Chondrocyte (in vitro differentiated cells): ENCODE measurements around the gene SEMA3A. TPM values are rescaled to one million over a fixed set of nuclear protein-coding genes. Genes with fewer than 3 reads are reported as not detected.

Source experiments
- DNase-seq: peaks from one replicate; pipeline ENCODE4 v3.0.0; 2021; ENCODE audit warnings: mixed read lengths, low spot score
- H3K27ac Mint-ChIP-seq: one replicate; pipeline ENCODE4 v1.8.0; 2021; ENCODE audit warnings: mild to moderate bottlenecking, moderate library complexity, mixed read lengths; ENCODE audit not compliant: unreplicated experiment
- H3K27me3 Mint-ChIP-seq: 2 replicates; pipeline ENCODE4 v1.8.0; 2021; ENCODE audit warnings: low read depth, mixed read lengths
- H3K36me3 Mint-ChIP-seq: 2 replicates; pipeline ENCODE4 v1.8.0; 2021; ENCODE audit warnings: low read depth, mixed read lengths
- H3K4me1 Mint-ChIP-seq: 2 replicates; pipeline ENCODE4 v1.8.0; 2021; ENCODE audit warnings: low read depth, mild to moderate bottlenecking, mixed read lengths
- H3K4me3 Mint-ChIP-seq: one replicate; pipeline ENCODE4 v1.8.0; 2021; ENCODE audit warnings: mild to moderate bottlenecking, moderate library complexity, mixed read lengths; ENCODE audit not compliant: unreplicated experiment
- H3K9me3 Mint-ChIP-seq: 2 replicates; pipeline ENCODE4 v1.8.0; 2021; ENCODE audit warnings: low read depth, mixed read lengths
- CTCF ChIP-seq: fragments of 200-600 bp; sonication (generic); IDR thresholded peaks from 2 replicates; pipeline ENCODE4 v1.5.0; 2021; ENCODE audit warnings: antibody characterized with exemption, mild to moderate bottlenecking, moderate library complexity
- total RNA-seq: library from RNA; stranded (reverse); gene quantifications from 3 replicates; pipeline ENCODE4 v1.2.1, GENCODE V29; 2021

SEMA3A gene
- total RNA-seq, 1 donor from 2014 or later, result 0.65 TPM

GRCh38 chr7:84092207-84092606 lies 102.4 kb downstream of the SEMA3A start:
- peaks cover 2% of the 10 kb centered on the region for H3K9me3 Mint-ChIP-seq
- H3K27ac Mint-ChIP-seq, result no peak overlapping the region
- H3K4me3 Mint-ChIP-seq, result peak overlapping the region; percentile 66
- H3K27me3 Mint-ChIP-seq, result no peaks in the 10 kb centered on the region
- no peak for TF ChIP-seq CTCF
- DNase-seq, result no peak
- H3K36me3 Mint-ChIP-seq, result no peaks in the 10 kb centered on the region
- H3K4me1 Mint-ChIP-seq, result peaks cover 16% of the 10 kb centered on the region

GRCh38 chr7:84091318-84091717 lies 103.3 kb downstream of the SEMA3A start:
- TF ChIP-seq CTCF, result no peak
- no peak overlapping the region for H3K4me3 Mint-ChIP-seq
- no peaks in the 10 kb centered on the region for H3K27me3 Mint-ChIP-seq
- no peaks in the 10 kb centered on the region for H3K36me3 Mint-ChIP-seq
- DNase-seq, result no peak
- peaks cover 2% of the 10 kb centered on the region for H3K9me3 Mint-ChIP-seq
- peaks cover 16% of the 10 kb centered on the region for H3K4me1 Mint-ChIP-seq
- no peak overlapping the region for H3K27ac Mint-ChIP-seq

GRCh38 chr7:84088802-84089201 lies 105.8 kb downstream of the SEMA3A start:
- peaks cover 21% of the 10 kb centered on the region for H3K4me1 Mint-ChIP-seq
- no peak overlapping the region for H3K27ac Mint-ChIP-seq
- no peak for DNase-seq
- no peaks in the 10 kb centered on the region for H3K36me3 Mint-ChIP-seq
- H3K4me3 Mint-ChIP-seq, result no peak overlapping the region
- TF ChIP-seq CTCF, result no peak
- H3K27me3 Mint-ChIP-seq, result no peaks in the 10 kb centered on the region
- peaks cover 2% of the 10 kb centered on the region for H3K9me3 Mint-ChIP-seq

- Mint-ChIP-seq H3K27ac (no peak overlapping the region), H3K27me3 (no peaks in the 10 kb centered on the region), H3K4me1 (peaks cover 12% of the 10 kb centered on the region), H3K36me3 (no peaks in the 10 kb centered on the region), H3K9me3 (no peaks in the 10 kb centered on the region), H3K4me3 (no peak overlapping the region)
- no peak for DNase-seq
- TF ChIP-seq CTCF, result no peak
Observed at GRCh38 chr7:84085998-84086397, 108.6 kb downstream of the SEMA3A start.

GRCh38 chr7:84085147-84085546 lies 109.4 kb downstream of the SEMA3A start:
- Mint-ChIP-seq H3K27ac (no peak overlapping the region), H3K9me3 (no peaks in the 10 kb centered on the region), H3K4me3 (no peak overlapping the region), H3K4me1 (peaks cover 12% of the 10 kb centered on the region), H3K27me3 (no peaks in the 10 kb centered on the region), H3K36me3 (no peaks in the 10 kb centered on the region)
- no peak for DNase-seq
- no peak for TF ChIP-seq CTCF
